Measurements from ENCODE around the gene AMIGO3.

AMIGO3 gene

DNA sequence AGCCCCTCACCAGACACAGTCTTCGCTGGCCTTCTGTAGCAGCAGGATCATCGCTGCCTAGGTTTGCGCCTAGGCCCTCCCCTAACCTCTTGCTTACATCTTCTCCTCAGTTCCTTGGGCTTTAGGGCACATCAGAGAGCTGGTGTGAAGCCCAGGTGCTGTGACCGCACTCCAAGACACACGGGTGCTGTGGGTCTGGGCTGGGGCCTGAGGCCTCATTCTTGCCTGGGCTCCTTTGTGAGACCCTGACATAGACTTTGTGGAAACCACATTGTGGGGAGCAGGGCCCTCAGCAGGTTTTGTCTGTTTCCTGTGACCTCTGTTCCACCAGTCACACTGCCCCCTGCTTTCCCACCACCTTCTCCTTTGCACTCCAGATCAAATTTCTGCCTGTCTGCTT lies 8.0 kb downstream of the AMIGO3 start:
- TF ChIP-seq, protein P1, sequence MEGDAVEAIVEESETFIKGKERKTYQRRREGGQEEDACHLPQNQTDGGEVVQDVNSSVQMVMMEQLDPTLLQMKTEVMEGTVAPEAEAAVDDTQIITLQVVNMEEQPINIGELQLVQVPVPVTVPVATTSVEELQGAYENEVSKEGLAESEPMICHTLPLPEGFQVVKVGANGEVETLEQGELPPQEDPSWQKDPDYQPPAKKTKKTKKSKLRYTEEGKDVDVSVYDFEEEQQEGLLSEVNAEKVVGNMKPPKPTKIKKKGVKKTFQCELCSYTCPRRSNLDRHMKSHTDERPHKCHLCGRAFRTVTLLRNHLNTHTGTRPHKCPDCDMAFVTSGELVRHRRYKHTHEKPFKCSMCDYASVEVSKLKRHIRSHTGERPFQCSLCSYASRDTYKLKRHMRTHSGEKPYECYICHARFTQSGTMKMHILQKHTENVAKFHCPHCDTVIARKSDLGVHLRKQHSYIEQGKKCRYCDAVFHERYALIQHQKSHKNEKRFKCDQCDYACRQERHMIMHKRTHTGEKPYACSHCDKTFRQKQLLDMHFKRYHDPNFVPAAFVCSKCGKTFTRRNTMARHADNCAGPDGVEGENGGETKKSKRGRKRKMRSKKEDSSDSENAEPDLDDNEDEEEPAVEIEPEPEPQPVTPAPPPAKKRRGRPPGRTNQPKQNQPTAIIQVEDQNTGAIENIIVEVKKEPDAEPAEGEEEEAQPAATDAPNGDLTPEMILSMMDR (IDR thresholded peaks at IDR 0.05; ENCODE audit: low read length, missing control alignments), result no peak
- H3K4me3 ChIP-seq (replicated peaks; ENCODE audit: low read depth, low read length), result no peak overlapping the region
- DNase-seq (ENCODE audit: low read depth), result no peak

GRCh38 chr3:49709852-49710251 lies 9.6 kb downstream of the AMIGO3 start:
- no peak overlapping the region for H3K4me3 ChIP-seq (replicated peaks; ENCODE audit: low read depth, low read length)
- no peak for DNase-seq (ENCODE audit: low read depth)
- TF ChIP-seq, protein P1 (IDR thresholded peaks at IDR 0.05; ENCODE audit: low read length, missing control alignments), result no peak

DNA sequence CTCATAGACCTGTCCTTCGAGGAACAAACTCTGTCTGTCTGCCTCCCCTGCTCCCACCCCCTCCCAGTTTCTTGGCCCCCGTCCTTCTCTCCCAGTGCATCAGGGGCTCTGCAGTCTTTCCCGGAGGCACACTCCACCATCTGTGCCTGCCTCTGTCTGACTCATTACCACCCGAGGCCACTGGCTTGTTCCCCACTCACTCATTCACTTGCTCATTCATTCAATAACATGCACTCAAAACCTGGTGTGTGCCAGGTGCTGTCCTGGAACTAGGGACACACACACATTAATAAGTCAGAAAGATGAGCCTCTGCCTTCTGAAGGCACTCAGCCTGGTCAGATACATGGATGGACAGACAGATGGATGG lies 12.4 kb downstream of the AMIGO3 start:
- H3K4me3 ChIP-seq (replicated peaks; ENCODE audit: low read depth, low read length), result no peak overlapping the region
- TF ChIP-seq, protein P1 (IDR thresholded peaks at IDR 0.05; ENCODE audit: low read length, missing control alignments), result no peak
- DNase-seq (ENCODE audit: low read depth), result no peak

- H3K4me3 ChIP-seq (replicated peaks; ENCODE audit: low read depth, low read length), result no peak overlapping the region
- DNase-seq (ENCODE audit: low read depth), result no peak
- TF ChIP-seq, protein P1 (IDR thresholded peaks at IDR 0.05; ENCODE audit: low read length, missing control alignments), result no peak
Observed at GRCh38 chr3:49706456-49707112, 12.9 kb downstream of the AMIGO3 start.

DNA sequence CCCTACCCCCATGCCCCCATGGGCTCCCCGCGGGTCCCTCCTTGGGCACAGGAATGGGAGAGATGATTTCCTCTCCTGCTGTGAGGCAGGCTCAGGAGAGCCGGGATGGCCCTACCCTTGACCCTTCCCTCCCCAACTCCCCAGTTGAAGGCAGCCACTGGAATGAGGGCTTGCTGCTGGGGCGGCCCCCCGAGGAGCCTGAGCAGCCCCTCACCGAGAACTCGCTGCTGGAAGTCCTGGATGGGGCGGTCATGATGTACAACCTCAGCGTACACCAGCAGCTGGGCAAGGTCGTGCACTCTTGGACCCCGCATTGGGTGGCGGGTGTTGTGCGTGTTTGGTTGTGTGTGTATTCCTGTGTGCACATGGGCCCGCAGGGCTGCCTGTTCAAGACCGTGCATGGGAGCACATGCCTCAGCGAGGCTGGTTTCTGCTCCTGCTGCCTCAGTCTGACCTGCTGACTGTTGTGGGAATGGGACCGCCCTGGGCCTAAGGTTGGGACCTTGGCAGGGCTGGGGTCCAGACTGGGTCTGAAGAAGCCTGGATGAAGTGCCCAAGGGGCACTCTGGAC lies 14.0 kb downstream of the AMIGO3 start:
- TF ChIP-seq, protein P1 (IDR thresholded peaks at IDR 0.05; ENCODE audit: low read length, missing control alignments), result no peak
- no peak for DNase-seq (ENCODE audit: low read depth)
- H3K4me3 ChIP-seq (replicated peaks; ENCODE audit: low read depth, low read length), result no peak overlapping the region

DNA sequence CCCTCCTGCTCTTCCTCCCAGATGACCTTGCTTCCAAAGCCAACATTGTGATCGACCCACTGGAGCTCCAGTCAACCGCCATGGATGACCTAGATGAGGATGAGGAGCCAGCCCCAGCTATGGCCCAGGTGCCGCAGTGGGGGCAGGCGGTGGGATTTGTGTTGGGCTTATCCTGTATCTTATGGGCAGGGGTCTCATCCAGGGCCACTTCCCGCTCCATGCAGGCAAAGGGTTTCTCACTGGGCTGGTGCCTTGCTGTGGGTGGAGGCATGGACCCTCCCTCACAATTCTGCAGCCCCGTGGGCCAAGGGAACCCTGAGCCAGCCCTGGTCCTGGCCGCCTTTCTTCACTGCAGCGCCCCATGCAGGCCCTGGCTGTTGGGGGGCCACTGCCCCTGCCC lies 14.9 kb downstream of the AMIGO3 start:
- no peak for DNase-seq (ENCODE audit: low read depth)
- H3K4me3 ChIP-seq (replicated peaks; ENCODE audit: low read depth, low read length), result no peak overlapping the region

More for the DNA sequence above, 14.9 kb downstream of the AMIGO3 start:
- TF ChIP-seq, protein P1 (IDR thresholded peaks at IDR 0.05; ENCODE audit: low read length, missing control alignments), result no peak

Measured in fibroblast of pulmonary artery (primary cell).